AG09319 (cell line): ENCODE results near the gene SP140.
A peak's percentile ranks its signal among the peaks of the same experiment; 100 is the strongest.
"Not testable (repeated sequence)": the region's sequence is repeated elsewhere in the genome, so short reads cannot be mapped to it uniquely, and the experiment has no call there.

Experiments used
- DNase-seq: peaks from one replicate; pipeline ENCODE4 v3.0.0-alpha.2; 2010; ENCODE audit warnings: low read depth; ENCODE audit errors: extremely low read depth
- TF ChIP-seq, protein P1 (sequence below): IDR thresholded peaks from 2 replicates; pipeline ENCODE4 v1.5.1; 2011; ENCODE audit warnings: low read depth, mild to moderate bottlenecking, inconsistent platforms, low read length, moderate library complexity

Gene SP140

DNA sequence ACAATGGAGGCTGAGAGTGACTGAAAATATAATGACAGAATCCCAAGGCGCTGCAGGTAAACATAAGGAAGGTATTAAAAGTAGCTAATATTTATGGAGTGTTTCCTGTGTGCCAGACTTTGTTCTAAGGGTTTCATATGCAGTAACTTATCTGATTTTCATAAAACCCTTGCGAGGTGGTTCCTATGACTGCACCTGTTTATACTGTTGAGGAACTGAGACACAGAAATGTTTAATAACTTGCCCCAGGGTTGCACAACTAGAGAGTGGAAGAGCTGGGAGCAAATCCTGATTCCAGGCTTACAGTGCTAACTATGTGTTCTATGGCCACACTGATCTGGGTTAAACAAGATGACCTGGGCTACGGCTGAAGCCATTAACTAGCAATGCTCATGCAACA is 8.1 kb upstream of the SP140 start:
- no peak for DNase-seq
- TF ChIP-seq, protein P1, sequence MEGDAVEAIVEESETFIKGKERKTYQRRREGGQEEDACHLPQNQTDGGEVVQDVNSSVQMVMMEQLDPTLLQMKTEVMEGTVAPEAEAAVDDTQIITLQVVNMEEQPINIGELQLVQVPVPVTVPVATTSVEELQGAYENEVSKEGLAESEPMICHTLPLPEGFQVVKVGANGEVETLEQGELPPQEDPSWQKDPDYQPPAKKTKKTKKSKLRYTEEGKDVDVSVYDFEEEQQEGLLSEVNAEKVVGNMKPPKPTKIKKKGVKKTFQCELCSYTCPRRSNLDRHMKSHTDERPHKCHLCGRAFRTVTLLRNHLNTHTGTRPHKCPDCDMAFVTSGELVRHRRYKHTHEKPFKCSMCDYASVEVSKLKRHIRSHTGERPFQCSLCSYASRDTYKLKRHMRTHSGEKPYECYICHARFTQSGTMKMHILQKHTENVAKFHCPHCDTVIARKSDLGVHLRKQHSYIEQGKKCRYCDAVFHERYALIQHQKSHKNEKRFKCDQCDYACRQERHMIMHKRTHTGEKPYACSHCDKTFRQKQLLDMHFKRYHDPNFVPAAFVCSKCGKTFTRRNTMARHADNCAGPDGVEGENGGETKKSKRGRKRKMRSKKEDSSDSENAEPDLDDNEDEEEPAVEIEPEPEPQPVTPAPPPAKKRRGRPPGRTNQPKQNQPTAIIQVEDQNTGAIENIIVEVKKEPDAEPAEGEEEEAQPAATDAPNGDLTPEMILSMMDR = no peak

DNA sequence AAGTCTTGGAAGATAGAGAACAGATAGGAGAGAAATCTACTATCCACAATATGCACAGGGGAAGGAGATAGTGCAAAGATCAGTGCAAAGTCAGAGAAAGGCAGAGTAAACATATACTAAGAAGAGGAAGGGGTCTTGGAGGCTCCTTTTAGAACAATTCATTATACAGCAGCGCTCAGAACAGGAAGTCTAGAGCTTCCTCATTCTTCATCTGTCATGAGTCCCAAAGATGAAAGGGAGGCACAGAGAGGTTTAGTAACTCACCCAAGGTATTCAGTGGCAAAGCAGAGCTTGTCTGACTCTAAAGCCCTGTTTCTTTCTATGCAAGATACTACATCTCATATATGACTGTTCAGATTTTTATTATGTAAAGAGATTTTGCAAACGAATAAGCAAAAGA is 7.1 kb upstream of the SP140 start:
- TF ChIP-seq, protein P1 = no peak
- no peak for DNase-seq

DNA sequence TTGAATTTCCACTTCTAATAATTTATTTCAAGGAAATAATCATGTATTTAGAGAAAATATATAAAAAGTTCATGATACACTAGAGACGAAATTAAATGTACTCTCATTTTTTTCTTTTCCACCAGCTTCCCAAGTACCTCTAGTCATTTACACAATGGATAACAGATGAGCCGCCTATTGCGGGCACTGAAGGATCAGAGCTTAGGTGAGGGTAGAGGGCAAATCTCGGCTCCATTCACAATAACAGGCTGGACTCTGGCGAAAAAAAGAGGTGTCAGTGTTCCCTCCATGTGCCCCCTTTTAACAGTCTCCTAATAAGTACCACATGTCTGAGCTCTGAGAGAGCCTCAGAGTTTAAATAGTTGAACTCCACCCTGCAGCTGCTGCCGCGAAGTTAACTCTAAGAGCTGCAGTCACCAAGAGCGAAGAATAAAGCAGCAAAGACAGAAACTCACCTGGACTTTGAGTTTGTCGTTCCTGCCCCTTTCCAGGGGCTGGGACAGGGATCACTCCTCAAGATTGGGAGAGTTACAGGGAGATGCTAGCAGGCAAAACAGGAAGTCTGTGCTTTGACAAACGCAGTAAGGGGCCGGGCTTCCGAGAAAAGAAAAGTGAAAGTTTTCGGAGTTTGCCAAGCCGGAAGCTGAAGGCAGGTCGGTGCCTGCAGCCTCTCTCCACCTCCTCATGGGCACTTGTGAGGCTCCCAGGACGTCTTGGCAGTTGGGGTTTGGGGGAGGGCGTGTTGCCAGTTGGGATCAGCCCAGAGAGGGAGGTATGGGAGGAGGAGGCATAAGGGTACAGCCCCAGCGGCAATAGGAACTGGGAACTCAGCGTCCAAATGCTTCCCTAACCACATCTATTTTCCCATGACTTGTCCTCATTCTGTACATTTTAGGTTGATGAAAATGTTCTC is 5.9 kb upstream of the SP140 start, which contains the start of gene SP110:
Gene SP110 (minus strand): TSS at position 566 of the 913 bp plus-strand sequence. CDS start 3,057 bp downstream, outside the sequence.
- TF ChIP-seq, protein P1 = no peak
- DNase-seq = peak; percentile 79

DNA sequence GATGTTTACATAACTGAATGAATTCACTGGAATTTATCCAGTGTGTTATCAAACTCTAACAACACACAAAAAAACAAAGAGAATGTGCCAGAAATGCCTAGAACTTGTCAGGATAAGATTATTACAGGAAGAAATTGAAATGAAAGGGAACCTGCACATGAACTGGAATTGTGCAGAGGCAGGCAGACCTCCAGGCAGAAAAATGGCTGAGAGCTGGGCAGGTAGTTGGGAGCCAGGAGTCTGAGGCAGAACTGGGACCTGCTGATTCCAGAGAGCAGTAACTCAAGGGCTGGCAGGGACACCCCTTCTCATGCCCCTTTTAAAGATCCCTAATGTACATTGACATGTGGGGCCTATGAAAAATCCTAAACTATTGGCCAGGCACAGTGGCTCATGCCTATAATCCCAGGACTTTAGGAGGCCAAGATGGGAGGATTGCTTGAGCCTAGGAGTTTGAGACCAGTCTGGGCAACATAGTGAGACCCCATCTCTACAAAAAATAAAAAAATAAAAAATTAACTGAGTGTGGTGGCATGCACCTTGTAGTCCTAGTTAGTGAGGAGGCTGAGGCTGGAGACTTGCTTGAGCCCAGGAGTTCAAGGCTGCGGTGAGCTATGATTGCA is 5.1 kb upstream of the SP140 start:
- TF ChIP-seq, protein P1 = no peak
- DNase-seq = no peak

DNA sequence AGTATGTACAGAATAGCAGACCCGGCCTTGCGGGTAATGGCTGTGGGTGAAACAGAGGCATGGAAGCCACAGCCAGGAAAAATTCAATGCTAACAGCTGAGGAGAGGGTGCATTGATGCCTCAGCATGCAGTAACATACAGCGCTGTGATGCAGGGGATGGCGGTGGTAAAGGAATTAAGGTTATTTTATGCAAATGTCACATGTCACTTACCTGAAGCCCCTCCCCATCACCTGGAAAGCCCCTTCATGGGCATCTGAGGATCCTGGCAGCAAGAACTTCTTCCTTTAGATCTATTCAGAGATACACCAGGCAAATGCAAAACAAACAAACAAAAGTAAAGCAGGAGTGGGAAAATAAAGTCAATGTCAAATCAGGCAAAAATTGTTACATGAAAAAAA is 4.0 kb upstream of the SP140 start:
- TF ChIP-seq, protein P1 = no peak

DNA sequence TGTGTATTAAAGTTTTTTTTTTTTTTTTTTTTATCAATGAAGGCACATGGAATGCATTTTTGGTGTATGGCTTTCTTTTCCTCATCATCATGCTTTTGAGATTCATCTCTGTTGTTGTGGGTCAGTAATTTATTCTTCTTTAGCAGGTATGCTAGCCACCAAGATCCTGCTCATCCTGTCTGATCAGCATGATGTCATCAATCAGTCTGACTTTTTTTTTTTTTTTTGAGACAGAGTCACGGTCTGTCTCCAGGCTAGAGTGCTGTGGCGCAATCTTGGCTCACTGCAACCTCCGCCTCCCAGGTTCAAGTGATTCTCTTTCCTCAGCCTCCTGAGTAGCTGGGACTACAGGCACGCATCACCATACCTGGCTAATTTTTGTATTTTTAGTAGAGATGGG is 2.7 kb upstream of the SP140 start:
- not testable (repeated sequence) for DNase-seq

More for the DNA sequence above, 4.0 kb upstream of the SP140 start:
- no peak for DNase-seq

DNA sequence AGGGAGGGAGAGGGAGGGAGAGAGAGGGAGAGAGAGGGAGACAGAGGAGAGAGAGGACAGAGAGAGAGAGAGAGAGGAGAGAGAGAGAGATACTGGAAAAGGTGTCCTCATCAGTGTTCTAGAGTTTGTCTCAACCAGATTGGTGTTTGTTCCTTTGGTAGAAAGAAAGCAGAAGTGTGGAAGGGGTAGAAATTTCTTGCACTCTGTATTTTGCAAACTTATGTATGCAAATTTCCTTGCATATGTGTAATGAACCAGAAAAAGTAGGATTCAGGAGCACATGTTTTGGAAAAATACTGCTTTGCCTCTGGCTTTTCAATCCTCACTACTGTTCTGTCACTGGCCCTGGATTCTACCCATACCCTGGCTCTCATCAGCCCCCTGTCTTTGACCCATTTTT is 1.1 kb upstream of the SP140 start:
- DNase-seq = no peak

More for the DNA sequence above, 1.1 kb upstream of the SP140 start:
- TF ChIP-seq, protein P1 = no peak
